ENCODE data around the gene RASGRF2. TPM values are rescaled to one million over a fixed set of nuclear protein-coding genes. Genes with fewer than 3 reads are reported as not detected.

The RASGRF2 gene
- total and polyA plus RNA-seq, 11 donors: 3.6 to 16.6 (median 6.3) TPM

- intact Hi-C loops (cut with DNase I): no loop called here
- no peak for TF ChIP-seq CTCF (IDR thresholded peaks at IDR 0.05)
- TF ChIP-seq POLR2A (IDR thresholded peaks at IDR 0.05): no peak
- Histone ChIP-seq H3K4me1 (peaks cover 0 to 39% (median 6%) of the 10 kb centered on the region in 12 donors), H3K9me3 (no peaks in the 10 kb centered on the region), H3K27me3 (no peaks in the 10 kb centered on the region), H3K27ac (peak overlapping the region; percentile 18 to 82 (median 60)), H3K4me3 (no peak overlapping the region), H3K36me3 (no peaks in the 10 kb centered on the region)
- DNase-seq: no peak
- WGBS, 4 donors: 57 to 64% (median 63%) methylated on average over 4 of the region's 4 CpGs
- peak in 3 of 4 donors; percentile 41 to 77 (median 52) for ATAC-seq
Observed at GRCh38 chr5:81003811-81004386, 43.7 kb downstream of the RASGRF2 start.

GRCh38 chr5:81005708-81006107 lies 45.5 kb downstream of the RASGRF2 start:
- intact Hi-C loops (cut with DNase I): loop anchor here in 2 of 10 donors (5.0 kb wide), 1 partner anchor 43 kb away; the partner anchor contains the start of gene RASGRF2 (in 2 of the 2)
- Histone ChIP-seq H3K4me1 (peaks cover 0 to 39% (median 6%) of the 10 kb centered on the region in 12 donors), H3K4me3 (no peak overlapping the region), H3K27ac (peak overlapping the region in 11 of 12 donors; percentile 5 to 82 (median 50)), H3K27me3 (no peaks in the 10 kb centered on the region), H3K9me3 (no peaks in the 10 kb centered on the region), H3K36me3 (no peaks in the 10 kb centered on the region)
- 50 to 67% (median 57%) methylated on average over 4 of the region's 4 CpGs for WGBS, 4 donors
- no peak for TF ChIP-seq CTCF (IDR thresholded peaks at IDR 0.05)
- no peak for TF ChIP-seq POLR2A (IDR thresholded peaks at IDR 0.05)
- ATAC-seq (peak in 2 of 4 donors; percentile 20 to 70), DNase-seq (no peak)

- Histone ChIP-seq H3K27me3 (no peaks in the 10 kb centered on the region), H3K36me3 (no peaks in the 10 kb centered on the region), H3K27ac (peak overlapping the region in 11 of 12 donors; percentile 5 to 82 (median 47)), H3K4me3 (no peak overlapping the region), H3K4me1 (peaks cover 0 to 39% (median 6%) of the 10 kb centered on the region in 12 donors), H3K9me3 (no peaks in the 10 kb centered on the region)
- no peak for ATAC-seq
- TF ChIP-seq POLR2A (IDR thresholded peaks at IDR 0.05) (no peak), CTCF (IDR thresholded peaks at IDR 0.05) (no peak)
- intact Hi-C loops (cut with DNase I): loop anchor here in 2 of 10 donors (5.0 kb wide), 1 partner anchor 44 kb away; the partner anchor contains the start of gene RASGRF2 (in 2 of the 2)
- no peak for DNase-seq
Observed at GRCh38 chr5:81006231-81006630, 46.1 kb downstream of the RASGRF2 start.

- DNase-seq (no peak), ATAC-seq (no peak)
- intact Hi-C loops (cut with DNase I): loop anchor here in 2 of 10 donors (5.0 kb wide), 1 partner anchor 45 kb away; the partner anchor contains the start of gene RASGRF2 (in 2 of the 2)
- Histone ChIP-seq H3K9me3 (no peaks in the 10 kb centered on the region), H3K27ac (peak overlapping the region in 8 of 12 donors; percentile 38 to 82 (median 58)), H3K27me3 (no peaks in the 10 kb centered on the region), H3K4me3 (no peak overlapping the region), H3K4me1 (peaks cover 0 to 39% (median 6%) of the 10 kb centered on the region in 12 donors), H3K36me3 (no peaks in the 10 kb centered on the region)
- TF ChIP-seq CTCF (IDR thresholded peaks at IDR 0.05) (no peak), POLR2A (IDR thresholded peaks at IDR 0.05) (no peak)
- WGBS, 4 donors: 71 to 77% (median 75%) methylated on average over 8 of the region's 8 CpGs
Observed at GRCh38 chr5:81006947-81007636, 46.9 kb downstream of the RASGRF2 start.
